ENCODE results near the gene ZNF106. TPM values are rescaled to one million over a fixed set of nuclear protein-coding genes. Genes with fewer than 3 reads are reported as not detected.

Gene ZNF106
- polyA plus RNA-seq, 1 experiment, result 15.4 TPM

DNA sequence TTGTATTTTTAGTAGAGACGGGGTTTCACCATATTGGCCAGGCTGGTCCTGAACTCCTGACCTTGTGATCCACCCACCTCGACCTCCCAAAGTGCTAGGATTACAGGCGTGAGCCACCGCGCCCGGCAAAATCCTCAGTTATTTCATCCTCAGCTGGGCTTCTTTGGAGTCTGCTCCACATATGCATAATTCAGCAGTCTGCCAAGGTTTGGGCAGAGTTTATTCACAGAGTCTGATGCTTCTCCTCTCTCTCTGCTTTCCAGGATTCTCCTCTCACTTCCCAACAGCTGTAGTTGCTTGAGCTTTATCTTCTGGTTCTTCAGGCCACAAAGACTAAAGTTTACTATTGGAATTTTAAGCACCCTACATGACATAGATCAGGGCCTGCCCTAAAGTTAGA lies 8.2 kb downstream of the ZNF106 start:
- no peak for DNase-seq (ENCODE audit: low read depth)
- CTCF ChIA-PET, result no interaction called here

DNA sequence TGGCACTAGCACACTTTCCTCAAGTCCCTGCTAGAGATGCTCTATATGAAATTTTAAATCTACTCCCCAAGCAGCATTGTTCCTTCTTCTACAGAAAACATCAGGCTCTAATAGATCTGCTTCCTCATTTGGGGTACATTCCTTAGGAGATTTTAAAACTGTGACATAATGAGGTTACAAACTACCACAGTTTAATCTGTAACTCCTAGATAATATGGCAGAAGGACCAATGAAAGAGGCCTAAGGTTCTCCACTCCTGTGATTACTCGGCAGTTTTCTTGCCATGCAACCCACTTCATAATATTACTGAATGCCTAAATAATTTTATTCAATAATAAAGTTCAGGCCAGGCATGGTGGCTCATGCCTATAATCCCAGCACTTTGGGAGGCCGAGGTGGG lies 16.1 kb downstream of the ZNF106 start:
- no peak for DNase-seq (ENCODE audit: low read depth)
- TF ChIP-seq, protein P1, sequence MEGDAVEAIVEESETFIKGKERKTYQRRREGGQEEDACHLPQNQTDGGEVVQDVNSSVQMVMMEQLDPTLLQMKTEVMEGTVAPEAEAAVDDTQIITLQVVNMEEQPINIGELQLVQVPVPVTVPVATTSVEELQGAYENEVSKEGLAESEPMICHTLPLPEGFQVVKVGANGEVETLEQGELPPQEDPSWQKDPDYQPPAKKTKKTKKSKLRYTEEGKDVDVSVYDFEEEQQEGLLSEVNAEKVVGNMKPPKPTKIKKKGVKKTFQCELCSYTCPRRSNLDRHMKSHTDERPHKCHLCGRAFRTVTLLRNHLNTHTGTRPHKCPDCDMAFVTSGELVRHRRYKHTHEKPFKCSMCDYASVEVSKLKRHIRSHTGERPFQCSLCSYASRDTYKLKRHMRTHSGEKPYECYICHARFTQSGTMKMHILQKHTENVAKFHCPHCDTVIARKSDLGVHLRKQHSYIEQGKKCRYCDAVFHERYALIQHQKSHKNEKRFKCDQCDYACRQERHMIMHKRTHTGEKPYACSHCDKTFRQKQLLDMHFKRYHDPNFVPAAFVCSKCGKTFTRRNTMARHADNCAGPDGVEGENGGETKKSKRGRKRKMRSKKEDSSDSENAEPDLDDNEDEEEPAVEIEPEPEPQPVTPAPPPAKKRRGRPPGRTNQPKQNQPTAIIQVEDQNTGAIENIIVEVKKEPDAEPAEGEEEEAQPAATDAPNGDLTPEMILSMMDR (IDR thresholded peaks at IDR 0.05; ENCODE audit: insufficient read depth, low read depth, low read length), result no peak
- H3K4me3 ChIP-seq (ENCODE audit: low read depth, low read length), result no peak overlapping the region
- CTCF ChIA-PET, result interaction anchor here (0.6 to 0.7 kb wide), 2 partner anchors 485 to 770 kb away, joined by 3 read pairs; no protein-coding TSS in a partner anchor
- POLR2A ChIA-PET, result interaction anchor here (0.6 kb wide), 1 partner anchor 199 kb away, joined by 3 read pairs; no protein-coding TSS in a partner anchor
- H3K36me3 ChIP-seq (ENCODE audit: control insufficient read depth, insufficient read depth, low read length), result no peaks in the 10 kb centered on the region; the same call in 1 of the 2 replicates
- H3K27me3 ChIP-seq (ENCODE audit: control insufficient read depth, insufficient read depth, low read length), result no peaks in the 10 kb centered on the region

More for the DNA sequence above, 8.2 kb downstream of the ZNF106 start:
- Histone ChIP-seq H3K4me3 (ENCODE audit: low read depth, low read length) (no peak overlapping the region), H3K36me3 (ENCODE audit: control insufficient read depth, insufficient read depth, low read length) (peaks cover 1% of the 10 kb centered on the region; the same call in 1 of the 2 replicates), H3K27me3 (ENCODE audit: control insufficient read depth, insufficient read depth, low read length) (no peaks in the 10 kb centered on the region)
- TF ChIP-seq, protein P1 (IDR thresholded peaks at IDR 0.05; ENCODE audit: insufficient read depth, low read depth, low read length), result no peak
- POLR2A ChIA-PET, result no interaction called here

DNA sequence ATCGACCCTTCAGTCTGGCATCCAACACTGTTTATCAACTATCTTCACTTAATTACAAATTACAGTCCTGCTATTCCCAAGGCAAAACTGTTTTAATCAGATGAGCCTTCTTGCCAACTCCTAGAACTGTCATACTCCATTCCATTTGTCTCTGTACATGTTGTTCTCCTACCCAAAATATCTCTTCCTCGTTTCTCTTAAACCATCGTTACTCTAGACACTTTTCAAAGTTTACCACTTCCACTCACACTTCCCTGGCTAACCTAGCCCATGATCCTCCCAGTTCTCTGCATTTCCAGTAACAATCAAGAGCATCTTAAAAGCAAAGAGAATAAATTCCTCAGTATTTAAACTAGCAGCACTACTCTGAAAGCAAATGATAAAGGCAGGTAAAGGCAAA lies 19.9 kb downstream of the ZNF106 start:
- TF ChIP-seq, protein P1 (IDR thresholded peaks at IDR 0.05; ENCODE audit: insufficient read depth, low read depth, low read length), result no peak
- DNase-seq (ENCODE audit: low read depth), result no peak
- POLR2A ChIA-PET, result no interaction called here
- CTCF ChIA-PET, result interaction anchor here (0.6 to 2.2 kb wide), 14 partner anchors 9 to 387 kb away, joined by 3 to 11 read pairs (median 3); partner anchors contain the start of genes VPS39 and ZNF106
- no peaks in the 10 kb centered on the region; the same call in 1 of the 2 replicates for H3K36me3 ChIP-seq (ENCODE audit: control insufficient read depth, insufficient read depth, low read length)
- H3K27me3 ChIP-seq (ENCODE audit: control insufficient read depth, insufficient read depth, low read length), result no peaks in the 10 kb centered on the region
- H3K4me3 ChIP-seq (ENCODE audit: low read depth, low read length), result no peak overlapping the region

DNA sequence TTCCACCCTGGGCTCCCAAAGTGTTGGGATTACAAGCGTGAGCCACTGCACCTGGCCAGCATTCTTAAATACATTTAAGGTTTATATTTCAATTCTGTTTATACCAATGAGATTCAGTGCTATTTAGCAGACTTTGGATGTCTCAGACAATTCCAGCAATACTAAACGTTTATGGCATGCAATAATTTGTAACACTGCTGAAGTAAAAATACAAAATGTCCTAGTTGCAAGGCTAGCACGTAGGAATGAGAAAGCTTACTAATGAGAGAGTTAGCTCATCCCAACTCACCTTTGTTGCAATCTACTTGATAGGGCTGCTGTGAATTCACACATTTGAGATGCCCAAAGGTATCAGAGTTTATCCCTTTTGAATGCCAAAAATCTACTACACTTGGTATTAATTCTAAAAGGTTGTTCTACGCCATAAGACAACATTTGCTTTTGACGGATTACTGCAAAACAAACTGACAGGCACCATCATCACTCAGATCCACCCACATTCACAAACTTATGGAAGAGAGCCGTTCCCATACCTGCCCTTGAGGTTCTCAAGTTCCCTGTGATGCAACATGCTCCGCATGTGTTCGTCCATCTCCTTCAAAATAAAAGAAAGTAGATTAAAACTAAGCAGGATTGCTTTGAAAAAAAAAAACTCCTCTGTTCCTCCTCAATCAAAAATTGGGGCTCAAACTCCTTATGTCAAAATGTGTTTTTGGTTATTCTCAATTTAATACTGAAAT lies 25.3 kb downstream of the ZNF106 start:
- no peak for DNase-seq (ENCODE audit: low read depth)
- Histone ChIP-seq H3K36me3 (ENCODE audit: control insufficient read depth, insufficient read depth, low read length) (peaks cover 1% of the 10 kb centered on the region; the same call in 1 of the 2 replicates), H3K27me3 (ENCODE audit: control insufficient read depth, insufficient read depth, low read length) (no peaks in the 10 kb centered on the region), H3K4me3 (ENCODE audit: low read depth, low read length) (no peak overlapping the region)
- ChIA-PET CTCF (no interaction called here), POLR2A (no interaction called here)
- TF ChIP-seq, protein P1 (IDR thresholded peaks at IDR 0.05; ENCODE audit: insufficient read depth, low read depth, low read length), result no peak

DNA sequence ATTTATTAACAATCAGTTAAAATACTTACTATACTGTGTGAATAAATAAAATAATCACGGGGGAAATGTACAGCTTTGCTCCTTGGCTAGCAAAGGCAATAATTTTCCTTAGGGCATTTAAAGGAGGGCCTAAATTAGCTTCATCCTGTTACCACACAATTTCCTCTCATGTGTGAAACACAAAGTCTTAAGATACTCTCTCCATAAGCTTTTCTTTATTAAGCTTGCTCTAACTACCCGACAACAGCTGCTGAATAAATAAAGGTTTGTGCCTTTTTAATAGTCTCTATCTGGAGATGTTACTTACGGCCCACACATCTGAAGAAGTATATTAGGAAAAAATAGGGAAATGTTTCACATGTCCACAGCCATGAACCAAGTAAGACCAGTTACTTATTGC lies 29.7 kb downstream of the ZNF106 start:
- ChIA-PET CTCF (interaction anchor here (0.5 to 0.6 kb wide), 2 partner anchors 24 to 297 kb away, joined by 3 to 4 read pairs; no protein-coding TSS in a partner anchor), POLR2A (no interaction called here)
- TF ChIP-seq, protein P1 (IDR thresholded peaks at IDR 0.05; ENCODE audit: insufficient read depth, low read depth, low read length), result no peak
- Histone ChIP-seq H3K27me3 (ENCODE audit: control insufficient read depth, insufficient read depth, low read length) (no peaks in the 10 kb centered on the region), H3K36me3 (ENCODE audit: control insufficient read depth, insufficient read depth, low read length) (peaks cover 1% of the 10 kb centered on the region; the same call in 1 of the 2 replicates), H3K4me3 (ENCODE audit: low read depth, low read length) (no peak overlapping the region)
- DNase-seq (ENCODE audit: low read depth), result no peak
